Cerebellar nuclear complex (tissue), 1 donor: ENCODE results near the gene SIMC1.

Source experiments
- DNase-seq, 2 experiments: peaks; one replicate each; lab custom pipeline; 2025; lab: John Stamatoyannopoulos, UW

Gene SIMC1

DNA sequence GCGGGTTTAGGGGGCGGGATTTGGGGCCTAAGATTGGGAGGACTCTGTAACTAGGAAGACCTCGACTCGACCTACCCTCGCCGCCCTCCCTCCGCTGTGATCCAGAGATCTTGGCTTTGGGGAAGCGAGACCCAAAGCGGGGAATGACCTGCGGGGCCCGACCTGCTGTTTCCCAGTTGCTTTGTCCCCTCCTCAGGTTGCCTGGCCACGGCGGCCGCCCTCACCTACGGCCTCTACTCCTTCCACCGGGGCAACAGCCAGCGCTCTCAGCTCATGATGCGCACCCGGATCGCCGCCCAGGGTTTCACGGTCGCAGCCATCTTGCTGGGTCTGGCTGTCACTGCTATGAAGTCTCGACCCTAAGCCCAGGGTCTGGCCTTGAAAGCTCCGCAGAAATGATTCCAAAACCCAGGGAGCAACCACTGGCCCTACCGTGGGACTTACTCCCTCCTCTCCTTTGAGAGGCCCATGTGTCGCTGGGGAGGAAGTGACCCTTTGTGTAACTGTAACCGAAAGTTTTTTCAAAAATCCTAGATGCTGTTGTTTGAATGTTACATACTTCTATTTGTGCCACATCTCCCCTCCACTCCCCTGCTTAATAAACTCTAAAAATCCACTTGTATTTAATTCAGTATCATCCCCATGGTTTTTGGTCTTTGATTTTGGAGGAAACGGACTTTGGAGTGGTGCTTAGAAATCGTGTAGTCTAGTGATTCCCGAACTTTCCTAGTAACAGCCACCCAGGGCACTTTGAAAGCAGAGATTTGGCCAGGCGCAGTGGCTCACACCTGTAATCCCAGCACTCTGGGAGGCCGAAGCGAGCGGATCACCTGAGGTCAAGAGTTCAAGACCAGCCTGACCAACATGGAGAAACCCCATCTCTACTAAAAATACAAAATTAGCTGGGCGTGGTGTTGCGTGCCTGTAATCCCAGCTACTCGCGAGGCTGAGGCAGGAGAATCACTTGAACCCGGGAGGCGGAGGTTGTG lies 151.2 kb downstream of the SIMC1 start:
- no peak for DNase-seq

DNA sequence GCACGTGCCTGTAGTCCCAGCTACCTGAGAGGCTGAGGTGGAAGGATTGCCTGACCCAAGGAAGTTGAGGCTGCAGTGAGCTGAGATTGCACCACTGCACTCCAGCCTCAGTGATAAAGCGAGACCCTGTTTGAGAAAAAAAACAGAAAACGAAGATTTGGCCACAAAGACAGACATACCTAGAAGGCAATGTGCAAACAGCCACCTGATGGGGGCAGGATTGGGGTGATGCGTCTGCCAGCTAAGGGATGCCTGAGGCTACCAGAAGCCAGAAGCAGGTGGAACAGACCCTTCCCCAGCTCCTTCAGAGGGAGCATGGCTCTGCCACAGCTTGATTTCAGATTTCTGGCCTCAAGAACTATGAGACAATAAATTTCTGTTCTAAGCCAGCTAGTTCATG lies 153.3 kb downstream of the SIMC1 start:
- DNase-seq, result no peak

DNA sequence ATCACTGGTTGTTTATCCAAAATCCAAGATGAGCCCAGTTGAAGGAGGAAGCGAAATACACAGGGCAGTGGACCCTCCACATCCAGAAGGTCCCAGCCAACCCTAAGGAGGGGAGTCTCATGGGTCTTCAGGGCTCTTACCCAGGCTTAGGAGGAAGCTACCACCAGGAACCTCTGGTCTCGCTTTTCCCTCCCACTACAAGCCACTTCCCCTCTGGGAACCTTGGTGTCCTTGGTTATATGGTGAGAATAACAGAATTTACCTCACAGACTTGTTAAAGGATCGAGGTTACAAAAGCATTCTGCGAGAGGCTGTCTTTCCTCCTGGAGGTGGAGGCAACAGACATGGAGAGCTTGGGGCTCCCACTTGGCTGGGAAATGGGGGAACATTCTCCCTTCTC lies 153.8 kb downstream of the SIMC1 start:
- DNase-seq, result no peak

DNA sequence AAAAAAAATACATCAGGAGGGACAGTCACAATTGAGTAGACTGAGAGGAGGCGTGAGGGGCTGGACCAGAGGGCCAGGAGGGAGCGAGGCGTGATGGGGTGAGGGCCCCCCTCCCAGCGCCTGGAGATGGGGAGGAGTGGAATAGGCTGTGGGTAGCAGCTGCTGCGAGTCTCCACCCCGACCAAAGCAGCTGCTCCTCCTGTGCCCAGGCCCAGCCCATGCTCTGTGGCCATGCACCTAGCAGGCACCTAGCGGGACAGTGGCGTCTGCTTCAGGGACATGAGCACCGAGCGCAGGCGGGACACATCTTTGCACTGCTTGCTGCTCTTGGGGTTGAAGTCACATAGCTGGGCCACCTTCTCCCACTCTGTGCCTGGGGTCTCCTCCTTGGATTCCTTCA lies 154.3 kb downstream of the SIMC1 start:
- DNase-seq, result no peak

DNA sequence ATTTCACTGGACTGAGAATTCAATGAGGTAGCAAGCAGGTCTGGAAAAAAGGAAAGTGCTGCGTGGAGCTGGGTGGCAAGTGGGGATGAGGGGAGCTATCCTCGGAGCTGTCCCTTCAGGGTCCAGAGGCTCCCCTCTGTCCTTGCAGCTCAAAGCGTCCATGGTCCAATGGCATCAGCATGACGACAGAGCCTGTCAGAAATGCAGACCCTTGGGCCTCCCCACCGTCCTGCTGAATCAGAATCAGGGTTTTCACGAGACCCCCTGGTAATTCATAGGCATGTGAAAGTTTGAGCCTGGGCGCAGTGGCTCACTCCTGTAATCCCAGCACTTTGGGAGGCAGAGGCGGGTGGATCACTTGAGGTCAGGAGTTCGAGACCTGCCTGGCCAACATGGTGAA lies 155.9 kb downstream of the SIMC1 start:
- no peak for DNase-seq

DNA sequence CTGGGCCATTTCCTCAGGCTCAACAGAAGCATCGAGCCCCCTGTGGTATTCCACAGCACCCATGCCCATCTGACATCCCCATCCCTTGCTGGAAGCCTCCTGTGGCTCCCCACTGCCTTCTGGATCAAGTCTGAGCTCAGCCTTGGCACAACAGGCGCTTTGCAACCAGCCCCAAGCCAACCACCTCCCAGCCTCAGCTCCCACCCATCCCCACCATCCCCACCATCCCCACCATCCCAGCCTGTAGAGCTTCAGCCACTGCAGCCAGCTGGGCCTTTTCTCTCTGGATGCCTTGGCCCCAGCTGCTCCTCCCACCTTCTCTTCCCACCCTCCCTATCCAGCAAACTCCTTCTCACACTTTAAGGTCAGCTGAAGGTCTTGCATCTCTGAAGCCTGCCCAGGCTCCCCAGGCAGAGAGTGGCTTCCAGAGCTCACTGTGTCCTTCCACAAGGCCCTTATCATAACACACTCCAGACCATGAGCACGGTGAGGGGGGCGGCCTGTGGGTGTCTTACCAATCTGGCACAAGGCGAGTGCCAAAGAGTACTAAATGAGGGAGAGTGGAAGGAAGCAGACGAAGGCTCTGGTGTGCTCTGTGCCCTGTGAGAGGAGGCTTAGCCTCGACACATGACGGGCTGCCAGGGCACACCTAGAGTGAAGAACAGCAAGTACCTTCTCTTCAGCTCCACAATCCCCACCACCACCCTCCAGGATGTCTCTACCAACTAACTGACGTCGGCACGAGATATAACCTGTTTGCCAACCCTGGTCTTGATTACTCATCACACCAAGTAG lies 156.9 kb downstream of the SIMC1 start:
- DNase-seq, result no peak
